ENCODE results near the gene CDC14A. TPM values are rescaled to one million over a fixed set of nuclear protein-coding genes. Genes with fewer than 3 reads are reported as not detected.

Gene CDC14A
- total RNA-seq, 2 experiments from 2014 or later, result 16.0 to 18.4 TPM

DNA sequence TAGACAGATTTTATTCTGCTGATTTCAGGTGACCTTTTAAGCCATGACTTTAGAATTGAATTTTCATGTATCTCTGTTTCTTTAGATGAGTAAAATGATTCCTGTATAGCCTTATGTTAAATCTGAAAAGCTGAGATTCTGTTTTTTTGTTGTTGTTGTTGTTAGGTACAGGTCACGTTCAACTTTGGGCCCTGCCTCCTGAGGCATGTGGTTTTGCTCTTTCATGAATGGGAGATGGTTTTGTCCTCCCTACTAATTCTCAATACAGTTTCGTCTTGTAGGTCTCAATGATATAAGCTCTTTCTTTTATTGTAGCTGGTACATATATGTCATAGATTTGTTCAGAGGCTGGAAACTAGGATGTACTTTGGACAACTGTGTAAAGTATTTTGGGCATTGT lies 79.6 kb downstream of the CDC14A start:
- CTCF ChIA-PET, result no interaction called here
- POLR2A ChIA-PET, result interaction anchor here (1.6 kb wide), 1 partner anchor 79 kb away, joined by 5 read pairs; no protein-coding TSS in a partner anchor

DNA sequence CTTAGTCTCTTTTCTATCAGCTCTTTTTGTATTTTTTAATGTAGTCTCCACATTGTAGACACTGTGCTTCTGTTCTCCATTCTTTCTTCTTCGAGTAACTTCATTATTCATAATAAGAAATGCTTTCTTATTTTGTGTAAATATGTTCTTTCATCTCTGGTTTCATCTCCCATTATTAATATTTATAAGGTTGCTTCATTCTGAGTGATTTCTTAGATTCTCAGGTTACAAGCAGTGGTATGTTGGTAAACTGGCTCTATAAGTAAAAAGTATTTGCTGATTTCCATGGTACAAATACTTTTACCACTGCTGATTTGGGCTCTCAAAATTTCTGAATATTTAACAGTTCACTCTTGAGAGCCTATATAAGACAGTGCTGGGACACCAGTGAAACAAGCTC lies 81.3 kb downstream of the CDC14A start:
- CTCF ChIA-PET, result interaction anchor here (1.2 to 2.2 kb wide), 4 partner anchors 9 to 26 kb away, joined by 3 to 6 read pairs (median 4); no protein-coding TSS in a partner anchor

DNA sequence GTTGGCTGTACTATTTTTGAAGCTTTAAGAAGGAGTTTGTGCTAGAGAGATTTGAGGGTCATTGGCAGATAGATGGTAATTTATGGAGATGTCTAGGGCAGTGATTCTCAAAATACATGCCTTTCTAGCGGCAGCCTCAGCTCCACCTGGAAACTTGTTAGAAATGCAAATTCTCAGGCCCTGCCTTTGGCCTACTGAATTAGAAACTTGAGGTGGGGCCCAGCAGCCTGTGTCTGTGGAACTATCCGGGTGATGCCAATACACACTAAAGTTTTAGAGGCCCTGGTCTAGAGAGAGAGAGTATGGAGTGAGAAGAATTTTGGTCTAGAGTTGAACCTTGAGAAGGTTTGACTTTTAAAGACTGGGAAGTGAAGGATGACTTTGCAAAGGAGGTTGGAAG lies 82.5 kb downstream of the CDC14A start:
- POLR2A ChIA-PET, result no interaction called here

More for the DNA sequence above, 81.3 kb downstream of the CDC14A start:
- POLR2A ChIA-PET, result no interaction called here

DNA sequence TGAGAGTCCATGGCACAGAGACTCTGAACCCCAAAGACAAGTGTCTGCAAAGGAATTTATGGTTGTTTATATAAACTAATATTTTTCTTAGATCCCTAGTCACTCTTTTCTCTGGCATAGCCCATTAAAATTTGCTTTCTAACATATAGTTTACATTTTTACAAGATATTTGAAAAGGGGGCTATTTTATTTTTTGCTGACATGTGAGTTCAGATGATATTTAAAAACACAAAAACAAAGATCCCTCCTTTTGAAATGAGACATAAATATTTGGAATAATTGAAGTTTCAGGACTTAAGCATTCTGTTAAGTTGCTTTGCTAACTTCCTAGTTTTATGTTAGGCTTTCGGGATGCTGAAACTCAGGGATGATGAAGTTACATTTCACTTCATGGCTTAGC lies 86.1 kb downstream of the CDC14A start:
- POLR2A ChIA-PET, result no interaction called here
- CTCF ChIA-PET, result interaction anchor here (2.0 kb wide), 1 partner anchor 20 kb away, joined by 6 read pairs; no protein-coding TSS in a partner anchor

More for the DNA sequence above, 82.5 kb downstream of the CDC14A start:
- CTCF ChIA-PET, result interaction anchor here (1.2 to 1.4 kb wide), 2 partner anchors 15 to 20 kb away, joined by 3 to 4 read pairs; no protein-coding TSS in a partner anchor

DNA sequence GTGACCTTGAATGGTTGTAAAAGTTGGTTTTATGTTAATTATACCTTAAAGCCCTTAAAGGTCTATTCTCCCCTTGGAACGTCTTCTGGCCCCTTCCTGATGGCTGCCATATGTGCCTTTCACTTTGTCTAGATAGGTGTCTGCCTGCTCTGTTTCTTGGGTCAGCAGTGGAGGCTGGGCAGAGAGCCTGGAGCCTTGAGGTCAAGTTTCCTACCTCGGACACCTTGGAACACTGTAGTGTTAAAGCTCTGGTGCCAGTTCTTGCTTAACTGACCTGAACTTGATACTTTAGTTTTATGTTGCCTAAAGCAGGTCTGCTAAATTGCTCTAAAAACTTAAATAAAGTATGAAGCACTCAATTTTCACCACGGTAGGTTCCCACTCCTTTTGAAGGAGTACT lies 86.5 kb downstream of the CDC14A start:
- ChIA-PET CTCF (interaction anchor here (2.0 kb wide), 1 partner anchor 20 kb away, joined by 6 read pairs; no protein-coding TSS in a partner anchor), POLR2A (no interaction called here)

DNA sequence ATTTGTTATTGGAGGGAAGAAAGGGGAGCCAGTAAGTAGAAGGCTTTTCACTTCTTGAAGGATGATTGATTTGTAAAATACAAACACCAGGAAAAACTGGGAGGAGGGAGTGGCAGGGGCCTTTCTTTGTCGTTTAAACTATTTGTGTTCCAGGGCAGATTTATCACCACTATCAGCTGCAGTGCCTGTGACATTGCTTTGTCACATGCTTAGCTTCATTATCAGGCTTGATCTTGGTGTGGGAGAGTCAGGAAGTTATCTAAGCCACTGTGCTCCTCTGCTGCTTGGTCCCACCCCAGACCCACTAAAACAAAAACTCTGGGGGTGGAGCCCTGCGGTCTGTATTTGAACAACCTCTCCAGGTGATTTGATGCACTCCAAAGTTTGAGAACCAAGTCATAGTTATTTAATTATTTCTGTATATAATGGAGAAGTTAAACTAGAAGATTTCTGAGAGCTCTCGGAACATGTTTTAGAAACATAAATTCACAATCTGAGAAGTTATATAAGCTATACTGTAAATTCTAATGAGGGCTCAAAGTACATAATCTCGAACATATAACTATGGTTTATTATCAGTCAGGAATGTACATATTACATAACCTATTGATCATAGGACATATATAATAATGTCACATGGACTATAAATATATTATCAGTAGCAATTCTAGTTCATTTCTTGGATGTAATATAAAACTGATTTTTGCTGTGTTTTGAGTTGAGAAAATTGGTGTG lies 87.9 kb downstream of the CDC14A start:
- POLR2A ChIA-PET, result interaction anchor here (1.0 kb wide), 1 partner anchor 87 kb away, joined by 4 read pairs; no protein-coding TSS in a partner anchor
- CTCF ChIA-PET, result interaction anchor here (1.5 to 2.0 kb wide), 2 partner anchors 16 to 18 kb away, joined by 3 to 6 read pairs; no protein-coding TSS in a partner anchor

DNA sequence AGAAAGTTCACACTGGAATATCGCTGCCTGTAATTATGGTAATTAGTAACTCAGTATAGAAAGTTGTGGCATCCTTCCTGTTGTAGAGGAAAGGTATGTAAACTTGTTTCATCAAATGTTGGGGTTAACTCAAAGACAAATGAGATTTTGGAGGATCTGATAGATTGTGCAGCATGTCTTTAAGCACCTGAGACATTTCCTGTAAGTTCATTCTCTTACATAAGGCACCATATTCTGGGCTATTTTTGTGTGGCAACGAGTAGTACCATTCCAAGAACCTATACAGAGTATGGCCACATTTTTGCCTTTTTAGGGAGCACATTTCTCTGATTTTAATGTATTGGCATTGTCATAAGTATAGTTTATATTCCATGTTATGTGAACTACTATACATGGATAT lies 88.8 kb downstream of the CDC14A start:
- ChIA-PET CTCF (interaction anchor here (0.7 kb wide), 1 partner anchor 511 kb away, joined by 4 read pairs; no protein-coding TSS in a partner anchor), POLR2A (no interaction called here)

DNA sequence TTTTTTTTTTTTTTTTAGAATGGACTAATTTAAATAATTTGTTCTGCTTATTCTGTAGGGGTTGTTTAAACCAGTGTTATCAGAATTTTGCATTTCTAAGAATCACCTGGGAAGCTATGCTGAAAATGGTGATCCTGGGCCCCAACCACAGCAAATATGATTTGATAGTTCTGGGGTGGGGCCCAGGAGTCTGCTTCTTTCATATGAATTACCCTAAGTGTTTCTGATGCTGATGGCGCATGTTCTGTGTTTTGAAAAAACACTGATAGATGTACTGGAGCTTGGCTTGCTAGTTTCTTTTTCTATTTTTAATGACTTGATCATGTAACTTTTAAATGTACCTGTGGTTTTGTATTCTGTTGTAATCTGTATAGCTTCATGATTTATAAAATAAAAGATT lies 89.3 kb downstream of the CDC14A start:
- POLR2A ChIA-PET, result interaction anchor here (0.6 kb wide), 1 partner anchor 17 kb away, joined by 3 read pairs; no protein-coding TSS in a partner anchor

DNA sequence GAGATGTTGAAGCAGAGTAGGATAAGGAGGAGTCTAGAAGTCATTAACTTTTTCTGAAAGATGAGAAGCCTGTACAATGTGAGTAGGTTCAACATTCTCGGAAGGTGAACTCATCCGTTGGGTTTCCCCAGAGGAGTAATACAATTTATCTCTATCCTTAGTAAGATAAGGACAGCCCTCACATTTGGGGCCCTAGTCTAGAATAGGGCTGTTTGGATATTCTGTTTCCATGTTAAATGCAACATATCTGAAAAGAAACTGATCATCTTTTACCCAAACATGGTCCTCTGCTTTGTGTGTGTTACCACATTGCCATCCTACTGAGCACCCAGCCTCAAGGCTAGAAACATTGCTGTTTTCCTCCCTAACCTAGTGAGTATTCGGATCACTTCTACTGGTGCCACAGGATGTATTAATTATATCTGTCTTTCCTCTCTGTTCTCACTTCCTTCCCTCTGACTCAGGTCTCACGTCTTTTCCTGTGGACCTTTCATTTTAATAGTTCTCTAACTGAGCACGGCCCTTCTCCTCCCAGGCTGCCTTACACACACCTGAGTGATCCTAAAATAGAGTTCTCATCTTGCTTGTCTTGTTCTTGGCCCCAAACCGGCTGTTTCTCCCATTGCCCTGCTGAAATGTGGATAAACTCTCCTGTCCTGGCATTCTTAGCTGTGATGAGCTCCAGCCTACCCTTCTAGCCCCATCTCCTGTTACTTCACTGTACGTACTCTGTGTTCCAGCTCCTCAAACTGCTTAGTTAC lies 91.7 kb downstream of the CDC14A start:
- ChIA-PET CTCF (interaction anchor here (0.8 to 1.1 kb wide), 2 partner anchors 20 to 90 kb away, joined by 3 read pairs; no protein-coding TSS in a partner anchor), POLR2A (interaction anchor here (0.6 kb wide), 1 partner anchor 27 kb away, joined by 3 read pairs; no protein-coding TSS in a partner anchor)

More for the DNA sequence above, 89.3 kb downstream of the CDC14A start:
- CTCF ChIA-PET, result interaction anchor here (0.7 kb wide), 1 partner anchor 512 kb away, joined by 4 read pairs; no protein-coding TSS in a partner anchor

DNA sequence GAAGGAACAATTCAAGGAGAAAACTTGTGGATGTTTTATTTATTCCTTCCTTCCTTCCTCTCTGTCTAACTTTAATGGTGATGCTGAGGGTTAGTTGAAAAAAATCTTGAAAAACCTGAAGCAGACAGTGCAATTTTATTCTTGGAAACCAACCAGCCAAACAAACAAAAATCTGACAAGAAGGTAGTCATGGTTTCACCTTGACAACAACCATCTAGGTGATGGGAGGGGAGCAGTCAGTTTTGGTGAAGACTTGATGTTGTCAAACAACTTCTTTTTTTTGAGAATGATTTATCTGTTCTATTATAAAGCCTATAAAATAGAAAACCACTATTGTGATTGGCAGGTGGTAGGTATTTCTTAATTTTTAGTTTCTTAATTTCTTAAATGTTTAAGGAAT lies 93.3 kb downstream of the CDC14A start:
- CTCF ChIA-PET, result no interaction called here

DNA sequence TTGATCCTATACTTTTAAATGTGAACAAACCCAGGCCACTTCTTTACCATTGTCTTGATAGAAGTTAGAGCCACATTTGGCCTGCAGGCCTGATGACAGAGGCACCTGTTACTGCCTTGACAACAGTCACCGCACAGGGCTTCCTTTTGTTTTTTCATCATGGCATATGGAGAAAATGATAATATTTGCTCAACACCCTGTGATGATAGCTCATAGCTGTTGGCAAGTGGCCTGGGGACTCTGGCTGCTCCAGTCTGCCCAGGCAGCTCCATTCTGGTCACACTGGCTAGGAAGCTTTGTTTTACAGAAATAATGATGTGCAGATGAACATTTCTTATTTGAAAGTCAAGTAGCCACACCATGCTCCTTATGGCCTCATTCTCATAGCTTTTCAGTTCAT lies 96.1 kb downstream of the CDC14A start:
- POLR2A ChIA-PET, result no interaction called here
- CTCF ChIA-PET, result interaction anchor here (1.7 kb wide), 1 partner anchor 95 kb away, joined by 5 read pairs; no protein-coding TSS in a partner anchor

More for the DNA sequence above, 93.3 kb downstream of the CDC14A start:
- POLR2A ChIA-PET, result no interaction called here

DNA sequence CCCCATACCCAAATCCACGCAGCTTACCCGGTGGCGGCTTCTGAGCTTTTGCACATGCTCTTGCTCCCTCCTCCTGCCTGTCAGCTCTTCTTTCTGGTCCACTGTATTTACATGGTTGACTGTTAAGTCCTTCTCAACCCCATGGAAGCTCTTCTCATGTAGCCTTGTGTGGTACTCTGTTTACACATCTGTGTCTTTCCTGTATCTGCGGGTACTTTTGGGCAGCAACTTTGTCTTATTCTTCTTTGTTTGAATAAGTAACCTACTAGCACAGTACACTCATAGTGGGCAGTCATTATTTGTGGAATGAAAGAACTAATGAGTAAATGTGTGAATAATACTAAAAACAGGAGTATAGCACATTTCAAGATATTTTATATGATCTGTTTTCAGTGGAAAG lies 97.2 kb downstream of the CDC14A start:
- CTCF ChIA-PET, result interaction anchor here (0.9 to 1.7 kb wide), 3 partner anchors 10 to 96 kb away, joined by 4 to 5 read pairs (median 4); no protein-coding TSS in a partner anchor
- POLR2A ChIA-PET, result no interaction called here

DNA sequence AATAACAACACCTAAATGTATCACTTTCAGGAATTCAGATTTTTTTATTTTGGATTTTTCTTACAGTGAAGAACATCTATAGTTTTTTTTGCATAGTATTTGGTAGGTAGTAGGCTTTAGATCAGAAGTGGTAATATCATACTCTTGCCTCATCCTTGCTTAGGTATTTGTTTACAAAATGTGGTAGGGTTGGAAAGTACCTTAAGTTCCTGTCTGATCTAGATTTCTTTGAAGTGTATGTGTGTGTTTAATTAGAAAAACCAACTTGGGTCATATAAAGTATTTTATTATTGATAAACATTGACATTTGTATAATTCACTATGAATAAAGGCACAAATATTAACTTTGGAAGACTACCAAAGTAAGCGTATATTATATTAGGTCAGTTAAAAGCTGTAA lies 100.3 kb downstream of the CDC14A start:
- ChIA-PET POLR2A (no interaction called here), CTCF (no interaction called here)

DNA sequence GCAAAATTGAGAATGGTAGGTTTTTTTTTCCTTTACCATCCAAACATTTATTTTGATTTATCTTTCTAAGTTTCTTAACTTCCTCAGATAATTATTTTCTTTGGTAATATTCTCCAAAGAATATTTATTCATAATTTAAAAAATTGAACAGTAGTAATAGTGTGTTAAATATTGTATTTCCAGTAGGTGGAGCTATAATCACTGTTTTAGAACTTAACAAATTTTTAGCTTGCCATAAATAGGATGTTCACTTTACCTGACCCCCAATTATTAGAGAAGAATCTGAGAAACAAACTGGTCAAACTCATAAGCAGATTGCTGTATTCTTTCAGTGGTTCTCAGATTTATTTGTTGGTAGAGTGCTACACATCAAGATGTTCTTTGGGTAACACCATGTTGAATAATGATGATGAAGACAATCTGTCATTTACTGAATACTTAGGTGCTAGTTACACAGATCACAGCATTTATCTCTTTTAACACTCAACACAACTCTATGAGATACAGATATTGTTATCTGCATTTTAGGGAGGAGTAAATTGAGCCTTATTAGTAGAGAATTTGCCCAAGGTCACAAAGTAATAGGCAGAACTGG lies 103.3 kb downstream of the CDC14A start:
- ChIA-PET CTCF (interaction anchor here (0.7 to 1.9 kb wide), 8 partner anchors 8 to 649 kb away, joined by 3 to 7 read pairs (median 3); no protein-coding TSS in a partner anchor), POLR2A (interaction anchor here (1.0 to 1.1 kb wide), 3 partner anchors 102 to 418 kb away, joined by 3 read pairs; partner anchors contain the start of gene CDC14A)

DNA sequence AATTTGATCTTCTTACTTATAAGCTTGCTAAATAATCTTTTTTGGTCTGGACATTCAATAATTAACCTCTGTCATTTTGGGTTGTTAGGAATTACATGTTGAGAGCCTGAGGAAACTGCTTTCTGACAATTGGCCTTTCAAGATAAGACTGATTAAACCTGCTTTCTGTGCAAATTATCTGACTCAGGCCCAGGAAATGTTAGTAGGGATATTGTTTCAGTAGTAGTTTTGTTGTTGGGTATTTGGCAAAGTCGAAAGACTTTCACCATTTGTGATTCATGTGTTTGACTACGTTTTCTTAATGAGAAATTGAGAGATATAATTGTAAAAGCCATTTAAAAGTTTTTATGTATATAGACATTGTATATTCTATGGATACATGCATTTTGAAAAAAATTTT lies 104.6 kb downstream of the CDC14A start:
- POLR2A ChIA-PET, result interaction anchor here (0.6 to 1.1 kb wide), 3 partner anchors 10 to 419 kb away, joined by 3 to 4 read pairs (median 4); a partner anchor contains a TSS
- CTCF ChIA-PET, result interaction anchor here (1.3 kb wide), 1 partner anchor 412 kb away, joined by 3 read pairs; no protein-coding TSS in a partner anchor

DNA sequence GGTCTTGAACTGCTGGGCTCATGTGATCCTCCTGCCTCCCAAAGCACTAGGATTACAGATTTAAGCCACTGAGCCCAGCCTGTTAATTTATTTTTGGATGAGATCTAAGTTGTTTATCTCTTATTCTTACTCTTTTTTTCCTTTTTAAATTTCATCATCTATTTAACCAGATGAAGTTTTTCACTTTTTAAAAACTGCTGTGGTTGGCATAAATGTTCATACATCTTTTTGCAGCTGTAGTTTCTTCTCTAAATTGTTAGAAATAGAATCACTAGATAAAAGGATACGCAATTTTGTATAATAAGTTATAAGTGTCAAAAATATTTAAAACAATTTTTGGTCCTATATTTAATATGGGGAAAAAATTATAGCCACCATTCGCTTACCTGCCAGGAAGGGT lies 105.4 kb downstream of the CDC14A start:
- CTCF ChIA-PET, result no interaction called here
- POLR2A ChIA-PET, result no interaction called here

DNA sequence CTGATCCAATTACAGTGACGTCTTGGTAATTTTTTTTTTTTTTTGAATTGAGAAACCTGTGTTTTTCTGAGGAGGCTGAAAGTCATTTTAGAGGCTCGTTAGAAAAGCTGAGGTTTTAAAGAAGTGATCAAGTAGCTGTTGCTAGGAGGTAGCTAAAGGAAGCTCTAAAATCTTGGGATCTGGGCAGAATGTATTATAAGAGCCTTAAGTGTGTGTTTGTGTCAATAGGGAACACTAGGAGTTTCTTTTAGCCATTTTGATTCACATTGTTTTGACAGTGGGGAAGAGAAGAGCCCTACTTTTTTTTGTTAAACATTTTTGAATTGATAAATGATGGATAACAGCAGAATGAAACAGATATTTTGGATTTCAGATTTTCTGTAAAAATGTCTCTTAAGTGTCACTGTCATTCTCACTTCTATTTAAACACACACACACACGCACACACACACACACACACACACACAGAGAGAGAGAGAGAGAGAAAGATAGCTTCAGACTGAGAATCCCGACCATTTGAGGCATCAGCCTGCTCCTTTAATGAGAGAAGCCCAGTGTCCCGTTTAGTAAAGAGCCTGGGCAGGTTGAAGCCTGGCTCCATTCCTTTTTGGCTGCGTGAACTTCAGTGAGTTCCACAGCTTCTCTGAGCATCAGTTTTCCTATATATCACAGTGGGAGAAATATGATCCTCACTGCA lies 106.5 kb downstream of the CDC14A start:
- ChIA-PET POLR2A (interaction anchor here (0.6 to 1.6 kb wide), 2 partner anchors 105 to 192 kb away, joined by 6 read pairs; no protein-coding TSS in a partner anchor), CTCF (interaction anchor here (0.6 to 1.7 kb wide), 11 partner anchors 9 to 410 kb away, joined by 3 to 6 read pairs (median 4); no protein-coding TSS in a partner anchor)

Data from activated CD8-positive, alpha-beta memory T cell treated with anti-CD3 and anti-CD28 coated beads for 36 hours (primary cell).